Stimulated activated effector memory CD8-positive, alpha-beta T cell treated with anti-CD3 and anti-CD28 coated beads, Interleukin-12 subunit alpha, Interleukin-12 subunit beta, amount 100 ng/mL, for 72 hours (primary cell): Measurements from ENCODE around the gene EPHB1.

Source experiments
- ATAC-seq: fragments of 150-1000 bp; cut with Tn5 transposase; 2 replicates; pipeline ENCODE4 v1.10.0; 2021
- DNase-seq, 2 donors: peaks; one replicate each; pipeline ENCODE4 v3.0.0; 2021 to 2022; ENCODE audit warnings: low spot score in 2 of 2
- H3K27ac Mint-ChIP-seq: one replicate; pipeline ENCODE4 v1.8.0; 2022; ENCODE audit warnings: mild to moderate bottlenecking, mixed read lengths
- H3K36me3 Mint-ChIP-seq: one replicate; pipeline ENCODE4 v1.8.0; 2022; ENCODE audit warnings: mild to moderate bottlenecking, mixed read lengths
- H3K4me1 Mint-ChIP-seq: one replicate; pipeline ENCODE4 v1.8.0; 2022; ENCODE audit warnings: mixed read lengths
- H3K4me3 Mint-ChIP-seq: one replicate; pipeline ENCODE4 v1.8.0; 2022; ENCODE audit warnings: mild to moderate bottlenecking, mixed read lengths
- H3K9me3 Mint-ChIP-seq: one replicate; pipeline ENCODE4 v1.8.0; 2022; ENCODE audit warnings: mixed read lengths

Gene EPHB1

GRCh38 chr3:134892326-134892725 lies 97.3 kb downstream of the EPHB1 start:
- Mint-ChIP-seq H3K27ac (no peak overlapping the region), H3K4me3 (no peak overlapping the region), H3K4me1 (no peaks in the 10 kb centered on the region), H3K9me3 (peaks cover 3% of the 10 kb centered on the region), H3K36me3 (no peaks in the 10 kb centered on the region)
- ATAC-seq (no peak), DNase-seq (no peak)

- Mint-ChIP-seq H3K4me1 (no peaks in the 10 kb centered on the region), H3K4me3 (no peak overlapping the region)
Observed at GRCh38 chr3:134892761-134893160, 97.7 kb downstream of the EPHB1 start.

GRCh38 chr3:134894533-134894932 lies 99.5 kb downstream of the EPHB1 start:
- Mint-ChIP-seq H3K27ac (no peak overlapping the region), H3K9me3 (no peaks in the 10 kb centered on the region), H3K4me3 (no peak overlapping the region), H3K4me1 (no peaks in the 10 kb centered on the region), H3K36me3 (no peaks in the 10 kb centered on the region)
- DNase-seq: no peak
- no peak for ATAC-seq

More at GRCh38 chr3:134892761-134893160, 97.7 kb downstream of the EPHB1 start:
- no peak overlapping the region for H3K27ac Mint-ChIP-seq
- no peak for DNase-seq
- no peaks in the 10 kb centered on the region for H3K36me3 Mint-ChIP-seq
- ATAC-seq: no peak
- H3K9me3 Mint-ChIP-seq: peaks cover 3% of the 10 kb centered on the region

GRCh38 chr3:134895181-134895580 lies 100.1 kb downstream of the EPHB1 start:
- Mint-ChIP-seq H3K4me1 (no peaks in the 10 kb centered on the region), H3K27ac (no peak overlapping the region), H3K4me3 (no peak overlapping the region), H3K9me3 (no peaks in the 10 kb centered on the region), H3K36me3 (no peaks in the 10 kb centered on the region)
- ATAC-seq (no peak), DNase-seq (no peak)

- Mint-ChIP-seq H3K4me1 (no peaks in the 10 kb centered on the region), H3K36me3 (no peaks in the 10 kb centered on the region), H3K9me3 (no peaks in the 10 kb centered on the region), H3K27ac (no peak overlapping the region), H3K4me3 (no peak overlapping the region)
- ATAC-seq: no peak
- DNase-seq: no peak
Observed at GRCh38 chr3:134896141-134896540, 101.1 kb downstream of the EPHB1 start.

- Mint-ChIP-seq H3K4me1 (no peaks in the 10 kb centered on the region), H3K36me3 (no peaks in the 10 kb centered on the region), H3K9me3 (no peaks in the 10 kb centered on the region), H3K4me3 (no peak overlapping the region), H3K27ac (no peak overlapping the region)
- no peak for DNase-seq
- no peak for ATAC-seq
Observed at GRCh38 chr3:134896696-134897095, 101.6 kb downstream of the EPHB1 start.

- Mint-ChIP-seq H3K27ac (no peak overlapping the region), H3K4me3 (no peak overlapping the region), H3K9me3 (no peaks in the 10 kb centered on the region), H3K36me3 (no peaks in the 10 kb centered on the region), H3K4me1 (no peaks in the 10 kb centered on the region)
- ATAC-seq (no peak), DNase-seq (no peak)
Observed at GRCh38 chr3:134897391-134898141, 102.5 kb downstream of the EPHB1 start.

GRCh38 chr3:134898181-134898754 lies 103.2 kb downstream of the EPHB1 start:
- no peak for ATAC-seq
- no peaks in the 10 kb centered on the region for H3K4me1 Mint-ChIP-seq
- H3K36me3 Mint-ChIP-seq: no peaks in the 10 kb centered on the region
- no peaks in the 10 kb centered on the region for H3K9me3 Mint-ChIP-seq
- DNase-seq: no peak
- H3K27ac Mint-ChIP-seq: no peak overlapping the region
- H3K4me3 Mint-ChIP-seq: no peak overlapping the region

GRCh38 chr3:134899786-134900185 lies 104.7 kb downstream of the EPHB1 start:
- Mint-ChIP-seq H3K4me3 (no peak overlapping the region), H3K9me3 (no peaks in the 10 kb centered on the region), H3K27ac (no peak overlapping the region), H3K36me3 (peaks cover 7% of the 10 kb centered on the region), H3K4me1 (peaks cover 8% of the 10 kb centered on the region)
- no peak for DNase-seq
- ATAC-seq: no peak

GRCh38 chr3:134900482-134900881 lies 105.4 kb downstream of the EPHB1 start:
- H3K4me1 Mint-ChIP-seq: peaks cover 15% of the 10 kb centered on the region
- peaks cover 7% of the 10 kb centered on the region for H3K36me3 Mint-ChIP-seq
- DNase-seq (no peak), ATAC-seq (no peak)
- no peak overlapping the region for H3K27ac Mint-ChIP-seq
- no peaks in the 10 kb centered on the region for H3K9me3 Mint-ChIP-seq
- H3K4me3 Mint-ChIP-seq: no peak overlapping the region

- Mint-ChIP-seq H3K36me3 (peaks cover 7% of the 10 kb centered on the region), H3K27ac (no peak overlapping the region)
- no peak for ATAC-seq
Observed at GRCh38 chr3:134901461-134901860, 106.4 kb downstream of the EPHB1 start.

GRCh38 chr3:134903837-134904236 lies 108.8 kb downstream of the EPHB1 start:
- Mint-ChIP-seq H3K4me3 (no peak overlapping the region), H3K36me3 (peaks cover 7% of the 10 kb centered on the region), H3K4me1 (peaks cover 21% of the 10 kb centered on the region), H3K27ac (no peak overlapping the region), H3K9me3 (peaks cover 3% of the 10 kb centered on the region)
- DNase-seq (no peak), ATAC-seq (peak; percentile 2)

More at GRCh38 chr3:134901461-134901860, 106.4 kb downstream of the EPHB1 start:
- no peak for DNase-seq
- peaks cover 3% of the 10 kb centered on the region for H3K9me3 Mint-ChIP-seq
- no peak overlapping the region for H3K4me3 Mint-ChIP-seq
- peaks cover 21% of the 10 kb centered on the region for H3K4me1 Mint-ChIP-seq

GRCh38 chr3:134904241-134904771 lies 109.2 kb downstream of the EPHB1 start:
- Mint-ChIP-seq H3K4me3 (no peak overlapping the region), H3K27ac (no peak overlapping the region), H3K9me3 (peaks cover 3% of the 10 kb centered on the region), H3K36me3 (peaks cover 7% of the 10 kb centered on the region), H3K4me1 (peaks cover 21% of the 10 kb centered on the region)
- ATAC-seq (peak; percentile 81), DNase-seq (peak in 1 of 2 donors; percentile 50)

GRCh38 chr3:134904776-134905646 lies 110.0 kb downstream of the EPHB1 start:
- DNase-seq: no peak

GRCh38 chr3:134905647-134905935 lies 110.5 kb downstream of the EPHB1 start:
- DNase-seq (no peak), ATAC-seq (no peak)
- no peak overlapping the region for H3K27ac Mint-ChIP-seq
- no peak overlapping the region for H3K4me3 Mint-ChIP-seq
- peaks cover 7% of the 10 kb centered on the region for H3K36me3 Mint-ChIP-seq
- H3K9me3 Mint-ChIP-seq: peaks cover 3% of the 10 kb centered on the region
- peaks cover 21% of the 10 kb centered on the region for H3K4me1 Mint-ChIP-seq

More at GRCh38 chr3:134904776-134905646, 110.0 kb downstream of the EPHB1 start:
- H3K4me1 Mint-ChIP-seq: peaks cover 21% of the 10 kb centered on the region
- H3K9me3 Mint-ChIP-seq: peaks cover 3% of the 10 kb centered on the region
- no peak overlapping the region for H3K4me3 Mint-ChIP-seq
- H3K27ac Mint-ChIP-seq: no peak overlapping the region
- H3K36me3 Mint-ChIP-seq: peaks cover 7% of the 10 kb centered on the region
- ATAC-seq: no peak
